NB4 (cell line): Measurements from ENCODE around the gene OTOS.

ENCODE experiments used
- DNase-seq: peaks from one replicate; pipeline ENCODE4 v3.0.0; 2010; ENCODE audit warnings: low read depth
- H3K4me3 ChIP-seq: one replicate; pipeline ENCODE4 v1.5.1; 2011; ENCODE audit warnings: mild to moderate bottlenecking, low read depth, low read length, moderate library complexity
- MYC ChIP-seq: IDR thresholded peaks from 2 replicates; pipeline ENCODE4 v1.6.1; 2011; ENCODE audit warnings: low read depth, low read length
- POLR2A ChIP-seq: IDR thresholded peaks from 2 replicates; pipeline ENCODE4 v1.6.1; 2011; ENCODE audit warnings: mild to moderate bottlenecking; ENCODE audit not compliant: insufficient read length; ENCODE audit errors: extremely low read depth
- TF ChIP-seq, protein P1 (sequence below): IDR thresholded peaks from one replicate; pipeline ENCODE4 v1.5.1; 2012; ENCODE audit warnings: low read depth, low read length
- TF ChIP-seq, protein P2 (sequence below): IDR thresholded peaks from 2 replicates; pipeline ENCODE4 v1.6.1; 2011; ENCODE audit warnings: low read depth, low read length

OTOS gene

DNA sequence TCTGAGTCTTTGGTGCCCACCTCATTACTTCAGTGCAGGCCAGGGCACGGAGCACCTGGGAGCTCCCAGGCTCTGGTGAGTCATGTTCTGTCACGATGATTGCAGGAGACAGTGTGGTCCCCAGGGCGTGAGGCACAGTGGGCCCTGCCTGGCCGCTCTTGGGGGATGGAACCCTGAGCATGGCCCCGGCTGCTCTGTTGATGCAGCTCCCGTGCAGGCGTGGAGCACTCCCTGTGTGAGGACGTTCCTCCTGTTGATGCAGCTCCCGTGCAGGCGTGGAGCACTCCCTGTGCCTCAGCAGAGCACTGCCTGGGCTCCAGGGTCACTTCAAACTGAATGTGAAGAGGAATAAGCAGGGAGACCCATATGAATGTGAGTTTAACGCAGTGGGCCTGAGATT is 34.5 kb downstream of the OTOS start:
- no peak overlapping the region for H3K4me3 ChIP-seq
- no peak for DNase-seq
- TF ChIP-seq, protein P1, sequence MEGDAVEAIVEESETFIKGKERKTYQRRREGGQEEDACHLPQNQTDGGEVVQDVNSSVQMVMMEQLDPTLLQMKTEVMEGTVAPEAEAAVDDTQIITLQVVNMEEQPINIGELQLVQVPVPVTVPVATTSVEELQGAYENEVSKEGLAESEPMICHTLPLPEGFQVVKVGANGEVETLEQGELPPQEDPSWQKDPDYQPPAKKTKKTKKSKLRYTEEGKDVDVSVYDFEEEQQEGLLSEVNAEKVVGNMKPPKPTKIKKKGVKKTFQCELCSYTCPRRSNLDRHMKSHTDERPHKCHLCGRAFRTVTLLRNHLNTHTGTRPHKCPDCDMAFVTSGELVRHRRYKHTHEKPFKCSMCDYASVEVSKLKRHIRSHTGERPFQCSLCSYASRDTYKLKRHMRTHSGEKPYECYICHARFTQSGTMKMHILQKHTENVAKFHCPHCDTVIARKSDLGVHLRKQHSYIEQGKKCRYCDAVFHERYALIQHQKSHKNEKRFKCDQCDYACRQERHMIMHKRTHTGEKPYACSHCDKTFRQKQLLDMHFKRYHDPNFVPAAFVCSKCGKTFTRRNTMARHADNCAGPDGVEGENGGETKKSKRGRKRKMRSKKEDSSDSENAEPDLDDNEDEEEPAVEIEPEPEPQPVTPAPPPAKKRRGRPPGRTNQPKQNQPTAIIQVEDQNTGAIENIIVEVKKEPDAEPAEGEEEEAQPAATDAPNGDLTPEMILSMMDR = no peak
- TF ChIP-seq POLR2A (no peak), MYC (no peak)
- TF ChIP-seq, protein P2, sequence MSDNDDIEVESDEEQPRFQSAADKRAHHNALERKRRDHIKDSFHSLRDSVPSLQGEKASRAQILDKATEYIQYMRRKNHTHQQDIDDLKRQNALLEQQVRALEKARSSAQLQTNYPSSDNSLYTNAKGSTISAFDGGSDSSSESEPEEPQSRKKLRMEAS = no peak

DNA sequence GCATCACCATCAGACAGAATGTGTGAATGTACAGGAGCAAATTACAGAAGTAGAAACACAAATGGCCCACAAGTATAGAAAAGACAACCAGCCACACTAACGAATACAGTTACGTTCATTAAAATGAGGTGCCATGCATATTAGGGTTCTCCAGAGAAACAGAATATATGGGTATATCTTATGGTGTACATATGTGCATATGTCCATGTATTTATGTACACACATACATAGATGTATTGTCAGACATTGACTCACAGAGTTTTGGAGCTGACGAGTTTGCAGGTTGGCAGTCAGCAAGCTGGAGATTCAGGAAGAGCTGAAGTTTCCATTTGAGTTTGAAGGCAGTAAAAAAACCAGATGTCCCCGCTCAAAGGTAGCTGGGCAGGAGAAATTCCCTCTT is 37.3 kb downstream of the OTOS start:
- DNase-seq = no peak
- no peak overlapping the region for H3K4me3 ChIP-seq
- TF ChIP-seq, protein P1 = no peak
- TF ChIP-seq POLR2A = no peak
- TF ChIP-seq MYC = no peak
- TF ChIP-seq, protein P2 = no peak

DNA sequence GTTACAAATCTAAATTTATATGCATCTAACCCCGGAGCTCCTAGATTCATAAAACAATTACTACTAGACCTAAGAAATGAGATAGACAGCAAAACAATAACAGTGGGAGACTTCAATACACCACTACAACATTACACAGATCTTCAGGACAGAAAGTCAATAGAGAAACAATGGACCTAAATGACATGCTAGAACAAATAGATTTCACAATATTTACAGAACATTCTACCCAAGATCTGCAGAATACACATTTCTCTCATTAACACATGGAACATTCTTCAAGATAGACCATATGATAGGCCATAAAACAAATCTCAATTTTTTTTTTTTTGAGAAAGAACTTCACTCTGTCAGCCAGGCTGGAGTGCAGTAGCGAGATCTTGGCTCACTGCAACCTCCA is 42.1 kb downstream of the OTOS start:
- TF ChIP-seq MYC (no peak), POLR2A (no peak)
- TF ChIP-seq, protein P1 = no peak
- TF ChIP-seq, protein P2 = no peak
- DNase-seq = no peak
- H3K4me3 ChIP-seq = no peak overlapping the region

DNA sequence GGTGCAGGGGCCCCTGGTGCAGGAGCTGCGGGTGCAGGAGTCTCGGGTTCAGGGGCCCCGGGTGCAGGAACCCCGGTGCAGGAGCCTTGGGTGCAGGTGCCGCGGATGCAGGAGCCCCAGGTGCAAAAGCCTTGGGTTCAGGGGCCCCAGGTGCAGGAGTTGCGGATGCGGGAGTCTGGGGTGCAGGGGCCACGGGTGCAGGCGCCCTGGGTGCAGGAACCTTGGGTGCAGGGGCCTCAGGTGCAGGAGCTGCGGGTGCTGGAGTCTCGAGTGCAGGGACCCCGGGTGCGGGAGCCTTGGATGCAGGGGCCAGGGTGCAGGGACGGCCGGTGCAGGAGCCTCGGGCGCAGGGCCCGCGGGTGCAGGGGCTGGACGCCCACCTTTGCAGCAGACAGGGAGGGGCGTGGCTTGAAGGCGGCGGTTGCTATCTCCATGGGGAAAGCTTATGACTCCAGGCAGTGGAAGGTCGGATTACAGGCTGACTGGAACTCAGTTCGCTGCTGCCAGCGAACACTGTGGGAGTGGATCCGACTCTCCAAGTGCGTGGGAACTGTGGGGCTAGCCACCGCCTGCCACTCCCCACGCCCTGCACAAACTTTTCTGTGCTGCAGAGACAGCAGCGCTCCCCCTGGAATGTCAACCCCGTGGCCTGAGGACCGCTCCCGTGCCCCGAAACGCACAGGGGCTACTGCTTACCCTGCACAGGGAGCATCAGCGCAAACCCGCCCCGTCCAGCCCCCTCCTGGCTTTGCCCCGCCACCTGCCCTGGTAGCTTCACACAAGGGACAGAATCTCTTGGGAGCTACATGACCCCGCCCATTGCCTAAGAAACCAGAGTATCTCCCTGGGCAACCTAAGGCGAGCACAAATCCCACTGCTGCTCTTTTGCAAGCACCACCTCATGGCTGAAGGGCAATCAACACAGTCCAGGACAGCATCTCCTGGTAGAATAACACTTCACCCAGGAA is 44.6 kb downstream of the OTOS start:
- TF ChIP-seq MYC (no peak), POLR2A (no peak)
- TF ChIP-seq, protein P1 = no peak
- TF ChIP-seq, protein P2 = no peak
- H3K4me3 ChIP-seq = no peak overlapping the region
- no peak for DNase-seq

DNA sequence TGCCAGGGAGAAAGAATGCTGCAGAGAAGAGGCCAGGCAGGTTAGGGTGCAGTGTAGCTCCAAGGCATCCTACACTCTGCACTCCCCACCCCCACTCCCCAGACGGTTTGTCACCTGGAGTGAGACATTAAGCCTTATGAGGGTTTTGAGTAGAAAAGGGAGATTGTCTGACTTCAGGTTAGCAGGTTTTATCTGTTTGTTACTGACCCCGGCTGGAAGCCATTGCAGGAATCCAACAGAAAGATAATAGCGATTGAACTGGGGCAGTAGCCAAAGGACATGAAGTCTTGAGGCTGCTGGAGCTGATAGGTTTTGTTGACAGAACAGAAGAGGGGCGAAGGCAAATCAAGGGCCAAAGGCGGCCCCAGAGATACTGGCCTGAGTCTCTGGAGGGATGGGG is 51.2 kb downstream of the OTOS start:
- no peak for DNase-seq
- TF ChIP-seq, protein P2 = no peak

More for the DNA sequence above, 51.2 kb downstream of the OTOS start:
- H3K4me3 ChIP-seq = no peak overlapping the region
